ENCODE data around the gene PRR15. TPM values are rescaled to one million over a fixed set of nuclear protein-coding genes. Genes with fewer than 3 reads are reported as not detected.

The PRR15 gene
- total and polyA plus RNA-seq, 8 donors: 0.15 to 1.8 (median 0.22) TPM; not detected in 1

DNA sequence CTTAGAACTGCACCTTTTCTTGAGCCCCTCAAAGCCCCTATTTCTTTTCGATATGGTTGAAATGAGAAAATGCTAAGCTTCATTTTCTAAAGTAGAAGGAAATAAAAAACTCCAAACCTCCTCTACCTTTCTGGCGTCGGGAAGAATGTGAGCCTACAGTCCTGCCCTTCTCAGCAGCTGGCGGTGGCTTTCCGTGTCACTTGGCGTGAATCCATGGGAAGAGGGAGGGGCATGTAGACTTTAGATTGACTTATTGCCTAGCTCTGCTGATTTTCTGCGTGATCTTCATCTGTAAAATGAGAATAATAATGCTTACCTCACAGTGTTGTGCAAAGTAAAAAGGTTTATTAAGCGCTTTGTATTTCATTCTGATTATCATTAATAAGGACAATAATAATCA is 35.0 kb downstream of the PRR15 start:
- intact Hi-C loops (cut with DNase I): no loop called here
- H3K4me3 ChIP-seq: no peak overlapping the region
- H3K27ac ChIP-seq: no peak overlapping the region
- H3K36me3 ChIP-seq: no peaks in the 10 kb centered on the region
- ATAC-seq: no peak
- TF ChIP-seq, protein P1, sequence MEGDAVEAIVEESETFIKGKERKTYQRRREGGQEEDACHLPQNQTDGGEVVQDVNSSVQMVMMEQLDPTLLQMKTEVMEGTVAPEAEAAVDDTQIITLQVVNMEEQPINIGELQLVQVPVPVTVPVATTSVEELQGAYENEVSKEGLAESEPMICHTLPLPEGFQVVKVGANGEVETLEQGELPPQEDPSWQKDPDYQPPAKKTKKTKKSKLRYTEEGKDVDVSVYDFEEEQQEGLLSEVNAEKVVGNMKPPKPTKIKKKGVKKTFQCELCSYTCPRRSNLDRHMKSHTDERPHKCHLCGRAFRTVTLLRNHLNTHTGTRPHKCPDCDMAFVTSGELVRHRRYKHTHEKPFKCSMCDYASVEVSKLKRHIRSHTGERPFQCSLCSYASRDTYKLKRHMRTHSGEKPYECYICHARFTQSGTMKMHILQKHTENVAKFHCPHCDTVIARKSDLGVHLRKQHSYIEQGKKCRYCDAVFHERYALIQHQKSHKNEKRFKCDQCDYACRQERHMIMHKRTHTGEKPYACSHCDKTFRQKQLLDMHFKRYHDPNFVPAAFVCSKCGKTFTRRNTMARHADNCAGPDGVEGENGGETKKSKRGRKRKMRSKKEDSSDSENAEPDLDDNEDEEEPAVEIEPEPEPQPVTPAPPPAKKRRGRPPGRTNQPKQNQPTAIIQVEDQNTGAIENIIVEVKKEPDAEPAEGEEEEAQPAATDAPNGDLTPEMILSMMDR (IDR thresholded peaks at IDR 0.05): no peak
- peaks cover 0 to 4% of the 10 kb centered on the region in 2 donors for H3K27me3 ChIP-seq
- H3K9me3 ChIP-seq: no peaks in the 10 kb centered on the region
- no peak for DNase-seq
- H3K4me1 ChIP-seq: no peaks in the 10 kb centered on the region

DNA sequence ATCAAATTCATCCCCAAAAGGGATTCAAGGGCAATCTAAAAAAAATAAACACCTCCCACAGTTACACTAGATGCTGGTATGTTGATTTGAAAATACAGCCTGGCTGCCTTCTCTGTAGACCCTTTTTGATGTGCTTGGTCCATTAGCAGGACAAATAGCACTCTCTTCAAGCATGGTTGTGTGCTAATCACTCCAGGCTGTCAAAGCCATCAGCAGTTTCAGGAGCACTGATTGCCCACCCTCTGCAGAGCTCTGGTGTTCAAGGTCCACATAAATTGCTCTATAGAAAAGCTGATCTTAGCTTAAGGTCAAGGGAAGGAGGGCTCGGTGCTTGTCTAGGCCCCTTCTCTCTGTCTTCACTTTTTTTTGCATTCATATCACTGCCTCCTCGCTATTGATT is 35.4 kb downstream of the PRR15 start:
- intact Hi-C loops (cut with DNase I): no loop called here
- no peak for DNase-seq
- TF ChIP-seq, protein P1 (IDR thresholded peaks at IDR 0.05): no peak

DNA sequence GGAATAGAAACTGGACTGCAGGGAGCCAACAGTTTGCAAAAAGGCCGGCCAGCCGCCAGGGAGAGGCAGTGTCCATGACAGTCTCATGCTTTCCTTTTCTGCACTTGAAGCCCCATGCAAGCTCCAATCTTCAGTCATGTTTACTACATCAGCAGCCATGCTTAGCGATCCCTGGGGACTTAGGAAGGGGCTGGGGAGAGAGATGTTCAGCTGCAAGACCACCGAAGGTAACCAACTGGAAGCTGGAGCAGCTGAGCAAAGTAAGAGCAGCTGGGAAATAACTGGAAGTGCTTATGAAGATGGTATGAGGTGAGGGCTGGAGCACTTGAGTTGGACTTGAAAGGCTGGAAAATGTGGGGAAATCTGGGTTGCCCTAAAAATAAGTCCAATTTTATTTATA is 37.0 kb downstream of the PRR15 start:
- Histone ChIP-seq H3K9me3 (no peaks in the 10 kb centered on the region), H3K27me3 (no peaks in the 10 kb centered on the region), H3K4me3 (no peak overlapping the region), H3K27ac (no peak overlapping the region), H3K4me1 (no peaks in the 10 kb centered on the region), H3K36me3 (no peaks in the 10 kb centered on the region)
- TF ChIP-seq, protein P1 (IDR thresholded peaks at IDR 0.05): no peak
- intact Hi-C loops (cut with DNase I): no loop called here
- ATAC-seq (no peak), DNase-seq (no peak)

More for the DNA sequence above, 35.4 kb downstream of the PRR15 start:
- Histone ChIP-seq H3K27ac (no peak overlapping the region), H3K4me1 (no peaks in the 10 kb centered on the region), H3K27me3 (peaks cover 0 to 4% of the 10 kb centered on the region in 2 donors), H3K9me3 (no peaks in the 10 kb centered on the region), H3K4me3 (no peak overlapping the region), H3K36me3 (no peaks in the 10 kb centered on the region)
- no peak for ATAC-seq

DNA sequence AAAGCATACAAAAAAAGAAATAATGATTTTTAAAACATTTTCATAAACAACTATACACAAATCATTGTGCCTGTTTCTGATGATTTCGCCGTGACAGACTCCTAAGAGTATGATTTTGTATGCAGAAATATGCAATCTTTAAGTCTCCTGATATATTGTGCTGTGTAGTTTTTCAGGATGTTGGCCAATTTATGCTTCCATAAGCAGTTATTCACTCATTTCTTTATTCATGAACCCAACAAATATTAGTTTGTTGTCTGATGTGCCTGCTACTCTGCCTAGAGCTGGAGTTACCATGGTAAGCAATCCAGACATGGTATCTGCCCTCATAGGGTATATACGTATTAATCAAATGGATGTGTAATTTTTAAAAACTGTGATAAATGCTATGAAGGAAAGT is 40.4 kb downstream of the PRR15 start:
- no peaks in the 10 kb centered on the region for H3K4me1 ChIP-seq
- intact Hi-C loops (cut with DNase I): no loop called here
- H3K36me3 ChIP-seq: no peaks in the 10 kb centered on the region
- no peak overlapping the region for H3K4me3 ChIP-seq
- DNase-seq: no peak
- no peaks in the 10 kb centered on the region for H3K9me3 ChIP-seq
- peaks cover 0 to under 1% of the 10 kb centered on the region in 2 donors for H3K27me3 ChIP-seq
- TF ChIP-seq, protein P1 (IDR thresholded peaks at IDR 0.05): no peak
- H3K27ac ChIP-seq: no peak overlapping the region
- ATAC-seq: no peak

DNA sequence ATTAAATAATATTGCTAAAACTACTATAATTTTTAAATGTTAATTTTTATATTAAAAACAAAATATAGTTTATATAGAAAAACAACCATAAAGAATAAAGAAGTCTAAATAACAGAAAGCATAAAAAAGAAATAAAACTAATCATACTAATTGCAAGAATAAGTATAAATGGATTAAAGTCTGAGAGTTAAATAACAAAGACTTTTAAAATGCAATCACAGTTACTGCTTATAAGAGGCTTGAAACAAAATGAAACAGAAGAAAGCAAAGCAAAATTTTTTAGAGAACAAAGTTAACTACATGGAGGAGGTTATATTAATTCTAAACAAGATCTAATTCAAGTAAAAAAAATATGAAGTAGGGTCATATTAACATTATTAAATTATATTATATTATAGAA is 41.1 kb downstream of the PRR15 start:
- Histone ChIP-seq H3K27me3 (peaks cover 0 to 5% of the 10 kb centered on the region in 2 donors), H3K27ac (no peak overlapping the region), H3K4me1 (no peaks in the 10 kb centered on the region), H3K36me3 (no peaks in the 10 kb centered on the region), H3K4me3 (no peak overlapping the region), H3K9me3 (no peaks in the 10 kb centered on the region)
- DNase-seq (no peak), ATAC-seq (no peak)
- intact Hi-C loops (cut with DNase I): no loop called here
- TF ChIP-seq, protein P1 (IDR thresholded peaks at IDR 0.05): no peak

Data from left lung (tissue), 10 donors.